ENCODE measurements around the gene TXNDC17.
"Not testable (repeated sequence)": the region's sequence is repeated elsewhere in the genome, so short reads cannot be mapped to it uniquely, and the experiment has no call there.

Gene TXNDC17

DNA sequence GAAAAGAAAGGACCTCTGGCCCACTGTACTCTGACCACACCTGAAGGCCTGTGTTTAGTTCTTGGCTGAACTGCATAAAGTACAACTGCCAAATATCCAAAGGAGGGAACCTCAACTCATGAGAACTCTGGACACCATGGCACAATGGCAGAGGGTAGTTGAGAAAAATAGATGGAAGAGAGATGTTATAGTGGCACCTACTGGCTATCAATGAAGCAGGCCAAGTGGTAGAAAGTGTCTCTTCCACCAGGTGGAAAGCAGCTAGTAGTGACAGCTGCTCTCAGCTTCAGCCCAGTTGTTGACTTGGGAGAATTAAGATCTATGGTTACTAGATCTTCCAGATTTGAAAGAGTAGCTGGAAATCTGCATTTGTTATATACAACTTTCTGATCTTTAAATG lies 7.3 kb downstream of the TXNDC17 start:
- Histone ChIP-seq H3K27me3 (ENCODE audit: control insufficient read depth, insufficient read depth, low read length) (no peaks in the 10 kb centered on the region), H3K36me3 (ENCODE audit: control insufficient read depth, insufficient read depth, low read length) (0 out of 2 replicates have a peak, but pooled peaks cover 3% of the 10 kb centered on the region), H3K9me3 (ENCODE audit: control insufficient read depth, insufficient read depth, low read length) (no peaks in the 10 kb centered on the region), H3K4me1 (ENCODE audit: control insufficient read depth, insufficient read depth, low read length) (peaks cover 3% of the 10 kb centered on the region; the same call in 1 of the 2 replicates), H3K4me3 (ENCODE audit: low read length) (no peak overlapping the region), H3K27ac (ENCODE audit: low read length) (no peak overlapping the region)
- DNase-seq (ENCODE audit: low read depth, low spot score): no peak

DNA sequence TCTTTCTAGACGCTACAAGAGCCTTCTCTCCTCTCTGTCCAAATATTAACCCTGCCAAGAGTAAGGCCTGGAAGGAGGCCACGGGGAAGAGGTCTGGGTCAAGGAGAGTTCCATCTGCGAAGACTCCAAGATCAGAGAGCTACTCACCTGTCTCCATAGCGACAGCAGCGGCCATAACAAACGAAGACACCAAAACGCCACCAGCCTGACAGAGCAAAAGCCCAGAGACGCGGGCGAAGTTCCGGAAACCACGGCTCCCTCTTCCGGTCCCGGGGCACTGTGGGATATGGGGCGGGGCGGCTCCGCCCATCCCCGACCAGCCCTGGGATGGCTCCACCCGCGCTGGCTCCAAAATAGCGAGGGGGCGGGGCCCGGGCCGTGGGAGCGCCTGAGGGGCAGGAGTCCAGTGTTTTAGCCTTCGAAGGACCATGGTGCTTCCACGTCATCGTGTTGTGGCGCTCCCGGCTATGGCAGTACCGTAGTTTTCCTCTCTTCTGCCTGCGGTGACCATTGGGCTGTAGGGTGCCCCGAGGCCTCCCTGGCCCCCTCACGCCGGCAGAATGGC lies 10.6 kb downstream of the TXNDC17 start, which contains the start of the genes C17orf100 and MED31:
C17orf100 (plus strand) TSS at position 409 of the 565 bp plus-strand sequence; CDS start at position 561, 152 bp downstream.
MED31 (minus strand) TSS at position 252 of the 565 bp plus-strand sequence; CDS start at position 175, 77 bp downstream.
- Histone ChIP-seq H3K4me1 (ENCODE audit: control insufficient read depth, insufficient read depth, low read length) (peaks cover 9% of the 10 kb centered on the region; the same call in 1 of the 2 replicates), H3K27ac (ENCODE audit: low read length) (no peak within 1 kb of the TSS), H3K9me3 (ENCODE audit: control insufficient read depth, insufficient read depth, low read length) (no peaks in the 10 kb centered on the region), H3K27me3 (ENCODE audit: control insufficient read depth, insufficient read depth, low read length) (peaks cover 8% of the 10 kb centered on the region; the same call in 1 of the 2 replicates), H3K36me3 (ENCODE audit: control insufficient read depth, insufficient read depth, low read length) (no peaks in the 10 kb centered on the region), H3K4me3 (ENCODE audit: low read length) (peak within 1 kb of the TSS; percentile 98)
- no CpG with 5 or more reads among the region's 35 CpGs for WGBS (ENCODE audit: insufficient coverage, insufficient read length)
- peak; percentile 82 for DNase-seq (ENCODE audit: low read depth, low spot score)

GRCh38 chr17:6651919-6652452 lies 11.1 kb downstream of the TXNDC17 start:
- Histone ChIP-seq H3K9me3 (ENCODE audit: control insufficient read depth, insufficient read depth, low read length) (no peaks in the 10 kb centered on the region), H3K27ac (ENCODE audit: low read length) (no peak overlapping the region), H3K4me1 (ENCODE audit: control insufficient read depth, insufficient read depth, low read length) (peaks cover 9% of the 10 kb centered on the region; the same call in 1 of the 2 replicates), H3K27me3 (ENCODE audit: control insufficient read depth, insufficient read depth, low read length) (peaks cover 8% of the 10 kb centered on the region; the same call in 1 of the 2 replicates), H3K4me3 (ENCODE audit: low read length) (peak overlapping the region; percentile 98; the same call in 1 of the 2 replicates), H3K36me3 (ENCODE audit: control insufficient read depth, insufficient read depth, low read length) (no peaks in the 10 kb centered on the region)
- DNase-seq (ENCODE audit: low read depth, low spot score): no peak
- WGBS (ENCODE audit: insufficient coverage, insufficient read length): no CpG with 5 or more reads among the region's 47 CpGs

- Histone ChIP-seq H3K4me3 (ENCODE audit: low read length) (peak overlapping the region; percentile 16; the same call in 1 of the 2 replicates), H3K27me3 (ENCODE audit: control insufficient read depth, insufficient read depth, low read length) (peaks cover 8% of the 10 kb centered on the region; the same call in 1 of the 2 replicates)
- no CpG with 5 or more reads among the region's 46 CpGs for WGBS (ENCODE audit: insufficient coverage, insufficient read length)
Measured at GRCh38 chr17:6654841-6655731, 14.2 kb downstream of the TXNDC17 start.

DNA sequence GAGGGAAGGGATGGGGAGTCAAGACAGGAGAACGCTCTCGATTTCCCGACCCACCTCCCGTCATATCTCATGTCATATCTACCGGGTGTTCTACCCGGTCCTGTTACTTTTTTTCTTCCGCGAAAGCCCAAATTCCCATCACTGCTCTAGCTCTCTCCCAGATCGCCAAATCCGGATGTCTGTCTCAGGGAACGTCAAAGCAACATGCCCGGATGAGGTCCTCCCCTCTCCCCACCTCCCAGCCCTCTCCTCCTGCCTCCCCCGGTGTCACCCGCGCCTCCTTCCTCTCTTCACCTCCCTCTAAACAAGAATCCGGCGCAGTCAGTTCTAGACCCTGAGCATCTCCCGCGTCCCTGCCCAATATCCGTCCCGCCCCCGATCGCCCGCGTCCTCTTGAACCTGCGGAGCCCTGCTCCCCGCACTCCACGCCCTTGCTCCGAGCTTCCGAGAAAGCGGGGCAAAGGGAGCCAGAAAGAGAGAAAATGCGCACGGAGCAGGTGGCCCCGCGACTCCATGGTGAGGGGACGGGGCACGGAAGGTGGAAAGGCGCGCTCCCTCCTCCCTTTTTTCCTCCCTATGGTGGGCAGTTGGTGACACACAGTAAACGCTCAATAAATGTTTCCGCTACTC lies 15.0 kb downstream of the TXNDC17 start:
- H3K4me1 ChIP-seq (ENCODE audit: control insufficient read depth, insufficient read depth, low read length); H3K36me3 ChIP-seq (ENCODE audit: control insufficient read depth, insufficient read depth, low read length); DNase-seq (ENCODE audit: low read depth, low spot score); H3K9me3 ChIP-seq (ENCODE audit: control insufficient read depth, insufficient read depth, low read length); H3K27ac ChIP-seq (ENCODE audit: low read length); H3K27me3 ChIP-seq (ENCODE audit: control insufficient read depth, insufficient read depth, low read length): not testable (repeated sequence)
- WGBS (ENCODE audit: insufficient coverage, insufficient read length): no CpG with 5 or more reads among the region's 41 CpGs
- peak overlapping the region; percentile 23; the same call in 1 of the 2 replicates for H3K4me3 ChIP-seq (ENCODE audit: low read length)

More at GRCh38 chr17:6654841-6655731, 14.2 kb downstream of the TXNDC17 start:
- H3K4me1 ChIP-seq (ENCODE audit: control insufficient read depth, insufficient read depth, low read length): peaks cover 9% of the 10 kb centered on the region
- DNase-seq (ENCODE audit: low read depth, low spot score): no peak
- H3K36me3 ChIP-seq (ENCODE audit: control insufficient read depth, insufficient read depth, low read length): no peaks in the 10 kb centered on the region
- H3K27ac ChIP-seq (ENCODE audit: low read length): no peak overlapping the region
- no peaks in the 10 kb centered on the region for H3K9me3 ChIP-seq (ENCODE audit: control insufficient read depth, insufficient read depth, low read length)

- not testable (repeated sequence) for H3K4me1 ChIP-seq (ENCODE audit: control insufficient read depth, insufficient read depth, low read length); H3K36me3 ChIP-seq (ENCODE audit: control insufficient read depth, insufficient read depth, low read length); DNase-seq (ENCODE audit: low read depth, low spot score); H3K27ac ChIP-seq (ENCODE audit: low read length); H3K27me3 ChIP-seq (ENCODE audit: control insufficient read depth, insufficient read depth, low read length); H3K9me3 ChIP-seq (ENCODE audit: control insufficient read depth, insufficient read depth, low read length)
- no CpG with 5 or more reads among the region's 55 CpGs for WGBS (ENCODE audit: insufficient coverage, insufficient read length)
- H3K4me3 ChIP-seq (ENCODE audit: low read length): peak overlapping the region; percentile 63
Measured at GRCh38 chr17:6656797-6657632, 16.2 kb downstream of the TXNDC17 start.

- Histone ChIP-seq H3K27ac (ENCODE audit: low read length) (no peak overlapping the region), H3K36me3 (ENCODE audit: control insufficient read depth, insufficient read depth, low read length) (no peaks in the 10 kb centered on the region), H3K27me3 (ENCODE audit: control insufficient read depth, insufficient read depth, low read length) (peaks cover 8% of the 10 kb centered on the region; the same call in 1 of the 2 replicates), H3K4me3 (ENCODE audit: low read length) (peak overlapping the region; percentile 63; the same call in 1 of the 2 replicates), H3K9me3 (ENCODE audit: control insufficient read depth, insufficient read depth, low read length) (no peaks in the 10 kb centered on the region), H3K4me1 (ENCODE audit: control insufficient read depth, insufficient read depth, low read length) (peaks cover 6% of the 10 kb centered on the region)
- WGBS (ENCODE audit: insufficient coverage, insufficient read length): no CpG with 5 or more reads among the region's 18 CpGs
- DNase-seq (ENCODE audit: low read depth, low spot score): no peak
Measured at GRCh38 chr17:6657633-6658287, 16.9 kb downstream of the TXNDC17 start.

- DNase-seq (ENCODE audit: low read depth, low spot score); H3K9me3 ChIP-seq (ENCODE audit: control insufficient read depth, insufficient read depth, low read length); H3K36me3 ChIP-seq (ENCODE audit: control insufficient read depth, insufficient read depth, low read length); H3K27me3 ChIP-seq (ENCODE audit: control insufficient read depth, insufficient read depth, low read length); H3K4me1 ChIP-seq (ENCODE audit: control insufficient read depth, insufficient read depth, low read length); H3K27ac ChIP-seq (ENCODE audit: low read length); H3K4me3 ChIP-seq (ENCODE audit: low read length): not testable (repeated sequence)
- no CpG with 5 or more reads among the region's 5 CpGs for WGBS (ENCODE audit: insufficient coverage, insufficient read length)
Measured at GRCh38 chr17:6658411-6658810, 17.6 kb downstream of the TXNDC17 start.

DNA sequence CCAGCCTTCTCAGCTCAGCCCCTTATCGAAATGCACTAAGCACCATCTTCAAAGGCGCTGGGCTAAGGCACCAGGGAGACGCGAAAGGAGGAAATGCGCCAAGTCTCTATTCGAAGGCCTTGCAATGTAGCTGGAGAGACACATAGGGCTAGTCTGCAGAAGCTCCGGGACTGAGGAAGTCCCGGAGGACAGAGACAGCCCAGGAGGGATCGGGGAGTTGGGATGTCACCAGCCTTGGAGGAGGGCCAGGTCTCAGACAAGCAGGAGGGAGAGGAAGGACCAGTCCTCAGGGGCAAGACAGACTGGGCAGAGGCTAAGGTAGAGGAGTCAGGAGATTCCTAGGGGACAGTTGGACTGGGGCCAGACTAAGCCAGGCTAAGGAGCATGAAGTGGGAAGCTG lies 19.2 kb downstream of the TXNDC17 start:
- no peak overlapping the region for H3K4me3 ChIP-seq (ENCODE audit: low read length)
- H3K27ac ChIP-seq (ENCODE audit: low read length): no peak overlapping the region
- no CpG with 5 or more reads among the region's 9 CpGs for WGBS (ENCODE audit: insufficient coverage, insufficient read length)

More for the DNA sequence above, 19.2 kb downstream of the TXNDC17 start:
- H3K4me1 ChIP-seq (ENCODE audit: control insufficient read depth, insufficient read depth, low read length): peaks cover 2% of the 10 kb centered on the region
- no peaks in the 10 kb centered on the region for H3K9me3 ChIP-seq (ENCODE audit: control insufficient read depth, insufficient read depth, low read length)
- H3K36me3 ChIP-seq (ENCODE audit: control insufficient read depth, insufficient read depth, low read length): no peaks in the 10 kb centered on the region
- H3K27me3 ChIP-seq (ENCODE audit: control insufficient read depth, insufficient read depth, low read length): peaks cover 6% of the 10 kb centered on the region; the same call in 1 of the 2 replicates
- DNase-seq (ENCODE audit: low read depth, low spot score): no peak

Measured in iPS DF 6.9 (cell line).